ENCODE results near the gene NUP214. TPM values are rescaled to one million over a fixed set of nuclear protein-coding genes. Genes with fewer than 3 reads are reported as not detected.

The NUP214 gene
- total RNA-seq, 5 donors from 2014 or later (not counting 1 experiment from before 2014, with no cell fraction given): 66.7 to 106 (median 68.5) TPM

GRCh38 chr9:131197160-131197911, 72.0 kb downstream of the NUP214 start:
- H3K36me3 Mint-ChIP-seq: peaks cover 62% of the 10 kb centered on the region
- no peak overlapping the region for H3K4me3 ChIP-seq (ENCODE audit: control insufficient read depth in 1 of 2, extremely low read depth in 1 of 2, low read length in 1 of 2)
- H3K9me3 ChIP-seq: no peaks in the 10 kb centered on the region
- no peak overlapping the region for H3K27ac ChIP-seq (ENCODE audit: low read length)
- peaks cover 20 to 63% of the 10 kb centered on the region in 2 donors for H3K36me3 ChIP-seq (ENCODE audit: control insufficient read depth in 2 of 2, extremely low read depth in 1 of 2, insufficient read depth in 1 of 2, low read length in 1 of 2)
- no peak overlapping the region for H3K4me3 Mint-ChIP-seq
- no peak for DNase-seq
- no peaks in the 10 kb centered on the region for H3K27me3 ChIP-seq (replicated peaks in 1 of 2; ENCODE audit: control insufficient read depth in 2 of 2, extremely low read depth in 1 of 2, insufficient read depth in 2 of 2, low read length in 1 of 2)
- ChIA-PET POLR2A (no interaction called here), CTCF (no interaction called here)
- no peaks in the 10 kb centered on the region for H3K27me3 Mint-ChIP-seq
- H3K27ac Mint-ChIP-seq: no peak overlapping the region
- 78% methylated on average over 8 of the region's 11 CpGs for WGBS (ENCODE audit: insufficient coverage)
- H3K4me1 ChIP-seq (ENCODE audit: control insufficient read depth in 1 of 2, extremely low read depth in 1 of 2, insufficient read depth in 2 of 2, low read length in 2 of 2): no peaks in the 10 kb centered on the region
- H3K4me1 Mint-ChIP-seq: peaks cover 0 to 2% (median 0%) of the 10 kb centered on the region in 3 donors
- ATAC-seq (replicated peaks in 1 of 4): no peak
- no peaks in the 10 kb centered on the region for H3K9me3 Mint-ChIP-seq

- H3K9me3 Mint-ChIP-seq: no peaks in the 10 kb centered on the region
- CTCF ChIA-PET: interaction anchor here in 1 of 2 donors (0.5 kb wide), 1 partner anchor 19 kb away, joined by 4 read pairs; no protein-coding TSS in a partner anchor
- H3K4me1 Mint-ChIP-seq: peaks cover 0 to 2% (median 0%) of the 10 kb centered on the region in 3 donors
- no peaks in the 10 kb centered on the region for H3K9me3 ChIP-seq
- no peak overlapping the region for H3K27ac ChIP-seq (ENCODE audit: low read length)
- no peaks in the 10 kb centered on the region for H3K27me3 Mint-ChIP-seq
- H3K4me3 Mint-ChIP-seq: no peak overlapping the region
- DNase-seq: no peak
- peaks cover 57% of the 10 kb centered on the region for H3K36me3 Mint-ChIP-seq
- peaks cover 20 to 65% of the 10 kb centered on the region in 2 donors for H3K36me3 ChIP-seq (ENCODE audit: control insufficient read depth in 2 of 2, extremely low read depth in 1 of 2, insufficient read depth in 1 of 2, low read length in 1 of 2)
- no peak overlapping the region for H3K27ac Mint-ChIP-seq
- POLR2A ChIA-PET: no interaction called here
- no peaks in the 10 kb centered on the region for H3K27me3 ChIP-seq (replicated peaks in 1 of 2; ENCODE audit: control insufficient read depth in 2 of 2, extremely low read depth in 1 of 2, insufficient read depth in 2 of 2, low read length in 1 of 2)
- ATAC-seq (replicated peaks in 1 of 4): no peak
- H3K4me1 ChIP-seq (ENCODE audit: control insufficient read depth in 1 of 2, extremely low read depth in 1 of 2, insufficient read depth in 2 of 2, low read length in 2 of 2): no peaks in the 10 kb centered on the region
- 90% methylated on average over 15 of the region's 15 CpGs for WGBS (ENCODE audit: insufficient coverage)
- no peak overlapping the region for H3K4me3 ChIP-seq (ENCODE audit: control insufficient read depth in 1 of 2, extremely low read depth in 1 of 2, low read length in 1 of 2)
Observed at GRCh38 chr9:131198041-131198715, 72.8 kb downstream of the NUP214 start.

- Histone ChIP-seq H3K27ac (ENCODE audit: low read length) (no peak overlapping the region), H3K27me3 (replicated peaks in 1 of 2; ENCODE audit: control insufficient read depth in 2 of 2, extremely low read depth in 1 of 2, insufficient read depth in 2 of 2, low read length in 1 of 2) (no peaks in the 10 kb centered on the region), H3K36me3 (ENCODE audit: control insufficient read depth in 2 of 2, extremely low read depth in 1 of 2, insufficient read depth in 1 of 2, low read length in 1 of 2) (peaks cover 19 to 67% of the 10 kb centered on the region in 2 donors), H3K4me3 (ENCODE audit: control insufficient read depth in 1 of 2, extremely low read depth in 1 of 2, low read length in 1 of 2) (no peak overlapping the region), H3K4me1 (ENCODE audit: control insufficient read depth in 1 of 2, extremely low read depth in 1 of 2, insufficient read depth in 2 of 2, low read length in 2 of 2) (no peaks in the 10 kb centered on the region), H3K9me3 (no peaks in the 10 kb centered on the region)
- no peak for DNase-seq
- ChIA-PET POLR2A (no interaction called here), CTCF (no interaction called here)
- Mint-ChIP-seq H3K27ac (no peak overlapping the region), H3K4me3 (no peak overlapping the region), H3K4me1 (peaks cover 0 to 2% (median 0%) of the 10 kb centered on the region in 3 donors), H3K36me3 (peaks cover 54% of the 10 kb centered on the region), H3K9me3 (no peaks in the 10 kb centered on the region), H3K27me3 (no peaks in the 10 kb centered on the region)
- 100% methylated on average over 2 of the region's 3 CpGs for WGBS (ENCODE audit: insufficient coverage)
- no peak for ATAC-seq (replicated peaks in 1 of 4)
Observed at GRCh38 chr9:131201856-131202255, 76.5 kb downstream of the NUP214 start.

DNA sequence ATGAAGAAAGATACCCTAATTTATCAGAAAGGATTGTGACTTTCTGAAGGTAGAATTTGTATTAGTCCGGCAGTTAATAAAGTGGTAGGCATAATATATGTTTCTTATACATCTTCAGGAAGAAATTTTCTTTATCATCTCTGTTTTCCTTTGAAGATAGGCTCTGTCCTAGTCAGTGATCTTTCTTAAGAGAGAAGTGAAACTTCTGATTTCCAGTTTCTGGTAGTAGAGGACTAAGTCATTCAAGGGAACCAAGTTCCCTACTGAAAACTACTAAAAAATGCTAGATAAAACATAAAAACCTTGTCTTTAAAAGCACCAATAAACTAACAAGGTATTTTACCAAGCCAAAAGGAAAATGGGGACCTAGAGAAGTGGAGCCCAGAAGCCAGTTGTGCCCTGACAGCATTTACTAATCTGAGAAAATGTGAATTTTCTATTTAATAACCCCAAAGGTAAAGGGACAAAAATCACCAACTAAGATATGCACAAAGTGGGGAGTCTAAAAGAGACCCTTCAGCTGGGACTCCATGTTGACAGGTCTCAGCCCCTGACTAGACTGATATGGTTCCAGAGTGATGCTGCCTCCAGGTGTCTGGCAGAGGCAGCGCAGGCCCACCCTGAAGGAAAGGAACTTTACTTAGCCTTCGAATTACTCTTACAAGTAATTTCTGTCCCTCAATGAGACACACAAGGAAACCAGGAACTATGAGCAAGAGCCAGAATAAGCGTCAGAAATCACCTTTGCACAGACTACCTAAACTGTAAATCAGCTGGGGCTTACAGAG, 78.2 kb downstream of the NUP214 start:
- peak in 1 of 35 experiments; percentile 12 for DNase-seq
- peaks cover 57% of the 10 kb centered on the region for H3K36me3 Mint-ChIP-seq
- no peaks in the 10 kb centered on the region for H3K27me3 ChIP-seq (replicated peaks in 1 of 2; ENCODE audit: control insufficient read depth in 2 of 2, extremely low read depth in 1 of 2, insufficient read depth in 2 of 2, low read length in 1 of 2)
- H3K4me1 ChIP-seq (ENCODE audit: control insufficient read depth in 1 of 2, extremely low read depth in 1 of 2, insufficient read depth in 2 of 2, low read length in 2 of 2): no peaks in the 10 kb centered on the region
- H3K27me3 Mint-ChIP-seq: no peaks in the 10 kb centered on the region
- no peaks in the 10 kb centered on the region for H3K9me3 Mint-ChIP-seq
- H3K4me1 Mint-ChIP-seq: no peaks in the 10 kb centered on the region
- ChIA-PET CTCF (no interaction called here), POLR2A (no interaction called here)
- WGBS (ENCODE audit: insufficient coverage): no CpG with 5 or more reads among the region's 4 CpGs
- H3K9me3 ChIP-seq: no peaks in the 10 kb centered on the region
- peaks cover 13 to 59% of the 10 kb centered on the region in 2 donors for H3K36me3 ChIP-seq (ENCODE audit: control insufficient read depth in 2 of 2, extremely low read depth in 1 of 2, insufficient read depth in 1 of 2, low read length in 1 of 2)
- no peak overlapping the region for H3K27ac Mint-ChIP-seq
- no peak for ATAC-seq (replicated peaks in 1 of 4)
- no peak overlapping the region for H3K4me3 Mint-ChIP-seq
- no peak overlapping the region for H3K27ac ChIP-seq (ENCODE audit: low read length)
- no peak overlapping the region for H3K4me3 ChIP-seq (ENCODE audit: control insufficient read depth in 1 of 2, extremely low read depth in 1 of 2, low read length in 1 of 2)

- H3K36me3 Mint-ChIP-seq: peaks cover 58% of the 10 kb centered on the region
- Histone ChIP-seq H3K27me3 (replicated peaks in 1 of 2; ENCODE audit: control insufficient read depth in 2 of 2, extremely low read depth in 1 of 2, insufficient read depth in 2 of 2, low read length in 1 of 2) (no peaks in the 10 kb centered on the region), H3K4me1 (ENCODE audit: control insufficient read depth in 1 of 2, extremely low read depth in 1 of 2, insufficient read depth in 2 of 2, low read length in 2 of 2) (no peaks in the 10 kb centered on the region), H3K36me3 (ENCODE audit: control insufficient read depth in 2 of 2, extremely low read depth in 1 of 2, insufficient read depth in 1 of 2, low read length in 1 of 2) (peaks cover 10 to 53% of the 10 kb centered on the region in 2 donors), H3K27ac (ENCODE audit: low read length) (no peak overlapping the region), H3K4me3 (ENCODE audit: control insufficient read depth in 1 of 2, extremely low read depth in 1 of 2, low read length in 1 of 2) (no peak overlapping the region), H3K9me3 (no peaks in the 10 kb centered on the region)
- H3K4me3 Mint-ChIP-seq: no peak overlapping the region
- ChIA-PET CTCF (no interaction called here), POLR2A (no interaction called here)
- ATAC-seq (replicated peaks in 1 of 4) (no peak), DNase-seq (no peak)
- no peak overlapping the region for H3K27ac Mint-ChIP-seq
- no peaks in the 10 kb centered on the region for H3K9me3 Mint-ChIP-seq
- 98% methylated on average over 6 of the region's 8 CpGs for WGBS (ENCODE audit: insufficient coverage)
- no peaks in the 10 kb centered on the region for H3K27me3 Mint-ChIP-seq
- no peaks in the 10 kb centered on the region for H3K4me1 Mint-ChIP-seq
Observed at GRCh38 chr9:131204285-131204684, 78.9 kb downstream of the NUP214 start.

DNA sequence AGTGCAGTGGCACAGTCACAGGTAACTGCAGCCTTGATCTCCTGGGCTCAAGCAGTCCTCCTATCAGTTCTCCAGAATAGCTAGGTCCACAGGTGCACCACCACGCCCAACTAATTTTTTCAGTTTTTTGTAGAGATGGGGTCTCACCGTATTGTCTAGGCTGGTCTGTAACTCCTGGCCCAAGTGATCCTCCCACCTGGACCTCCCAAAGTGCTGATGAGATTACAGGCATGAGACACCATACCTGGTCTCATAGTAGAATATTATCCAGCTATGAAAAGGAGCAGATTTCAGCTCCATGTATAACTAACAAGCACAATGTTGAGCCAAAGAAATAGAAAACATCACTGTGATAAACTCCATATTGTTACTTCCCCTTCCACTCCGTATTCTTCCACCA, 81.1 kb downstream of the NUP214 start:
- CTCF ChIA-PET: interaction anchor here in 1 of 2 donors (0.6 kb wide), 1 partner anchor 129 kb away, joined by 4 read pairs; no protein-coding TSS in a partner anchor
- peaks cover 4 to 16% (median 10%) of the 10 kb centered on the region in 3 donors for H3K9me3 Mint-ChIP-seq

More for the DNA sequence above, 81.1 kb downstream of the NUP214 start:
- 90% methylated on average over 2 of the region's 3 CpGs for WGBS (ENCODE audit: insufficient coverage)
- Histone ChIP-seq H3K4me3 (ENCODE audit: control insufficient read depth in 1 of 2, extremely low read depth in 1 of 2, low read length in 1 of 2) (no peak overlapping the region), H3K9me3 (peaks cover 3% of the 10 kb centered on the region), H3K27ac (ENCODE audit: low read length) (no peak overlapping the region), H3K27me3 (replicated peaks in 1 of 2; ENCODE audit: control insufficient read depth in 2 of 2, extremely low read depth in 1 of 2, insufficient read depth in 2 of 2, low read length in 1 of 2) (no peaks in the 10 kb centered on the region), H3K36me3 (ENCODE audit: control insufficient read depth in 2 of 2, extremely low read depth in 1 of 2, insufficient read depth in 1 of 2, low read length in 1 of 2) (peaks cover 10 to 48% of the 10 kb centered on the region in 2 donors), H3K4me1 (ENCODE audit: control insufficient read depth in 1 of 2, extremely low read depth in 1 of 2, insufficient read depth in 2 of 2, low read length in 2 of 2) (no peaks in the 10 kb centered on the region)
- no peak for DNase-seq
- H3K27ac Mint-ChIP-seq: no peak overlapping the region
- H3K27me3 Mint-ChIP-seq: no peaks in the 10 kb centered on the region
- POLR2A ChIA-PET: no interaction called here
- peaks cover 65% of the 10 kb centered on the region for H3K36me3 Mint-ChIP-seq
- ATAC-seq (replicated peaks in 1 of 4): no peak
- no peak overlapping the region for H3K4me3 Mint-ChIP-seq
- H3K4me1 Mint-ChIP-seq: no peaks in the 10 kb centered on the region

Measured in T-cell (primary cell).